NT2/D1 (cell line): ENCODE measurements around the gene ADAMTS2.

ENCODE experiments used
- DNase-seq: peaks from one replicate; pipeline ENCODE4 v3.0.0-alpha.2; 2011; ENCODE audit warnings: low read depth, low spot score
- H3K27me3 ChIP-seq: 2 replicates; pipeline ENCODE4 v1.6.0; 2011; ENCODE audit warnings: mild to moderate bottlenecking; ENCODE audit not compliant: insufficient read length, insufficient read depth
- H3K36me3 ChIP-seq: 2 replicates; pipeline ENCODE4 v1.6.1; 2011; ENCODE audit warnings: mild to moderate bottlenecking, low read length, mixed read lengths; ENCODE audit not compliant: insufficient read depth, insufficient read length
- H3K4me1 ChIP-seq: 2 replicates; pipeline ENCODE4 v1.5.1; 2011; ENCODE audit not compliant: insufficient read depth, insufficient read length
- H3K4me3 ChIP-seq: 2 replicates; pipeline ENCODE4 v1.5.1; 2011; ENCODE audit warnings: low read depth; ENCODE audit not compliant: insufficient read length
- H3K9ac ChIP-seq: 2 replicates; pipeline ENCODE4 v1.6.0; 2011; ENCODE audit warnings: low read depth; ENCODE audit not compliant: insufficient read length
- H3K9me3 ChIP-seq: 2 replicates; pipeline ENCODE4 v1.5.1; 2011; ENCODE audit warnings: mild to moderate bottlenecking, low read length; ENCODE audit not compliant: insufficient read depth
- SUZ12 ChIP-seq: IDR thresholded peaks from 2 replicates; pipeline ENCODE4 v1.6.1; 2011; ENCODE audit not compliant: insufficient read length, insufficient read depth; ENCODE audit errors: extremely low read depth
- YY1 ChIP-seq: IDR thresholded peaks from 2 replicates; pipeline ENCODE4 v1.6.1; 2011; ENCODE audit not compliant: insufficient read length, insufficient read depth
- ZNF274 ChIP-seq: IDR thresholded peaks from 2 replicates; pipeline ENCODE4 v1.6.1; 2011; ENCODE audit warnings: mild to moderate bottlenecking, low read depth, low read length

Gene ADAMTS2

GRCh38 chr5:179380211-179381035 lies 35.2 kb upstream of the ADAMTS2 start:
- H3K9ac ChIP-seq = no peak overlapping the region
- DNase-seq = no peak
- TF ChIP-seq YY1 (no peak), ZNF274 (no peak), SUZ12 (no peak)
- no peak overlapping the region for H3K4me3 ChIP-seq
- H3K27me3 ChIP-seq = no peaks in the 10 kb centered on the region
- no peaks in the 10 kb centered on the region for H3K9me3 ChIP-seq
- no peaks in the 10 kb centered on the region for H3K36me3 ChIP-seq
- no peaks in the 10 kb centered on the region for H3K4me1 ChIP-seq

GRCh38 chr5:179379321-179379890 lies 34.1 kb upstream of the ADAMTS2 start:
- no peak overlapping the region for H3K9ac ChIP-seq
- H3K36me3 ChIP-seq = no peaks in the 10 kb centered on the region
- no peaks in the 10 kb centered on the region for H3K27me3 ChIP-seq
- H3K4me3 ChIP-seq = no peak overlapping the region
- TF ChIP-seq SUZ12 (no peak), YY1 (no peak), ZNF274 (no peak)
- H3K9me3 ChIP-seq = no peaks in the 10 kb centered on the region
- H3K4me1 ChIP-seq = no peaks in the 10 kb centered on the region
- no peak for DNase-seq

- no peaks in the 10 kb centered on the region for H3K27me3 ChIP-seq
Measured at GRCh38 chr5:179378441-179379271, 33.4 kb upstream of the ADAMTS2 start.

GRCh38 chr5:179378116-179378440 lies 32.8 kb upstream of the ADAMTS2 start:
- no peak overlapping the region for H3K9ac ChIP-seq
- H3K9me3 ChIP-seq = no peaks in the 10 kb centered on the region
- H3K4me1 ChIP-seq = no peaks in the 10 kb centered on the region
- no peak overlapping the region for H3K4me3 ChIP-seq
- no peak for DNase-seq
- TF ChIP-seq ZNF274 = no peak
- TF ChIP-seq SUZ12 = no peak
- no peak for TF ChIP-seq YY1
- H3K36me3 ChIP-seq = no peaks in the 10 kb centered on the region
- no peaks in the 10 kb centered on the region for H3K27me3 ChIP-seq

More at GRCh38 chr5:179378441-179379271, 33.4 kb upstream of the ADAMTS2 start:
- Histone ChIP-seq H3K4me1 (no peaks in the 10 kb centered on the region), H3K9ac (no peak overlapping the region), H3K4me3 (no peak overlapping the region), H3K9me3 (no peaks in the 10 kb centered on the region), H3K36me3 (no peaks in the 10 kb centered on the region)
- TF ChIP-seq YY1 = no peak
- TF ChIP-seq ZNF274 = no peak
- no peak for TF ChIP-seq SUZ12
- DNase-seq = no peak

- peak overlapping the region; percentile 21 for H3K9ac ChIP-seq
- no peaks in the 10 kb centered on the region for H3K4me1 ChIP-seq
- no peak for TF ChIP-seq YY1
- no peak for TF ChIP-seq SUZ12
- TF ChIP-seq ZNF274 = no peak
- DNase-seq = no peak
- H3K27me3 ChIP-seq = no peaks in the 10 kb centered on the region
- H3K9me3 ChIP-seq = no peaks in the 10 kb centered on the region
- no peak overlapping the region for H3K4me3 ChIP-seq
- H3K36me3 ChIP-seq = no peaks in the 10 kb centered on the region
Measured at GRCh38 chr5:179377421-179378115, 32.3 kb upstream of the ADAMTS2 start.

GRCh38 chr5:179376701-179377420 lies 31.6 kb upstream of the ADAMTS2 start:
- Histone ChIP-seq H3K9ac (no peak overlapping the region), H3K4me1 (no peaks in the 10 kb centered on the region), H3K9me3 (no peaks in the 10 kb centered on the region), H3K27me3 (no peaks in the 10 kb centered on the region), H3K4me3 (no peak overlapping the region), H3K36me3 (no peaks in the 10 kb centered on the region)
- no peak for DNase-seq
- TF ChIP-seq SUZ12 (no peak), ZNF274 (no peak), YY1 (no peak)
